HFF-Myc (cell line): ENCODE data around the gene ACAD10.

Experiments
- DNase-seq: peaks from one replicate; pipeline ENCODE4 v3.0.0-alpha.2; 2011; ENCODE audit warnings: low read depth; ENCODE audit errors: extremely low read depth
- H3K4me3 ChIP-seq: replicated peaks from 2 replicates; pipeline ENCODE4 v1.5.1; 2011; ENCODE audit warnings: low read depth, mild to moderate bottlenecking, control low read depth, low read length
- CTCF ChIP-seq: IDR thresholded peaks from 2 replicates; pipeline ENCODE4 v1.5.1; 2012; ENCODE audit warnings: mild to moderate bottlenecking, low read depth, low read length, control low read depth; ENCODE audit errors: missing control alignments

ACAD10 gene

GRCh38 chr12:111685811-111686573 is at the start of gene ACAD10, which contains the start of gene BRAP:
TSS of gene ACAD10 (plus strand) at chr12:111686053. CDS start at chr12:111692710, 6,657 bp downstream.
TSS of gene BRAP (minus strand) at chr12:111685956. CDS start at chr12:111685792, 164 bp downstream.
- peak within 1 kb of the TSS; percentile 71 for H3K4me3 ChIP-seq
- peak; percentile 81 for DNase-seq
- no peak for TF ChIP-seq CTCF

DNA sequence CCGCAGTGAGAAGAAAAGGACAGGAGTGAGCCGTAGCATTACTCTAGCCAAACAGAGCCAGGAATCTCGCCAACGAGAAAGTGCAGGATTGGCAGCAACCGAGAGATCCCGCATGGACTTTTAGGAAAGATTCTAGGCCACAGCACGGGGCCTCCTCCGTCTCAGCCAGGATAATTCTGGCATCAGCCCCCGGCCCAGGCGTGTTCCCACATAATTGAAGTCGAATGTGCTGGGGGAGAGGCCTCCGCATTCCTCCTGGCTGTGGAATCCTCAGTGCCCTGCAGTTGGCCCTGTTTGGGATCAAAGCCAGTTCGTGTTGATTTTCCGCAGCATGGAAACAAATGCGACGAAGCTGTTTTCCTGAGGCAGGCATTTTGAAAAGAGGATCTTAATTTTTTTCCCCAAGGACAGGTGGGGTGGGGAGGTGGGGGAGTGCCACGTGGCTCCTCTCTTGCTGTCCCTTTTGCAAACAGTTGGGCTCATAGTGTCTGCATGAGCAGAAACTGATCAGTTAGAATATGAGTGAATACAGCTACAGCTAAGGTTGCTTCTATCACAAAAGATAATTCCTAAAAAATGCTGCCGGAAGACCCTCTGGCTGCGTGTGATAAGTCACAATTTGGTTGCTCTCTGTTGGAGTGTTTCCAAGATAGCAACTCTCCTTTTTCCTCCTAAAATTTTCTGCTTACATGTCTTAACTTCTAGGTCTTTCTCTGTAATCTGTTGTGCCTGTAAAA is 49.5 kb upstream of the ACAD10 start:
- TF ChIP-seq CTCF = no peak
- DNase-seq = peak; percentile 61
- no peak overlapping the region for H3K4me3 ChIP-seq

GRCh38 chr12:111638556-111638955 is 47.3 kb upstream of the ACAD10 start:
- no peak for TF ChIP-seq CTCF
- no peak overlapping the region for H3K4me3 ChIP-seq
- DNase-seq = no peak

- no peak for DNase-seq
- no peak for TF ChIP-seq CTCF
- H3K4me3 ChIP-seq = no peak overlapping the region
These were observed 45.3 kb upstream of the ACAD10 start for GRCh38 chr12:111640506-111640905.

DNA sequence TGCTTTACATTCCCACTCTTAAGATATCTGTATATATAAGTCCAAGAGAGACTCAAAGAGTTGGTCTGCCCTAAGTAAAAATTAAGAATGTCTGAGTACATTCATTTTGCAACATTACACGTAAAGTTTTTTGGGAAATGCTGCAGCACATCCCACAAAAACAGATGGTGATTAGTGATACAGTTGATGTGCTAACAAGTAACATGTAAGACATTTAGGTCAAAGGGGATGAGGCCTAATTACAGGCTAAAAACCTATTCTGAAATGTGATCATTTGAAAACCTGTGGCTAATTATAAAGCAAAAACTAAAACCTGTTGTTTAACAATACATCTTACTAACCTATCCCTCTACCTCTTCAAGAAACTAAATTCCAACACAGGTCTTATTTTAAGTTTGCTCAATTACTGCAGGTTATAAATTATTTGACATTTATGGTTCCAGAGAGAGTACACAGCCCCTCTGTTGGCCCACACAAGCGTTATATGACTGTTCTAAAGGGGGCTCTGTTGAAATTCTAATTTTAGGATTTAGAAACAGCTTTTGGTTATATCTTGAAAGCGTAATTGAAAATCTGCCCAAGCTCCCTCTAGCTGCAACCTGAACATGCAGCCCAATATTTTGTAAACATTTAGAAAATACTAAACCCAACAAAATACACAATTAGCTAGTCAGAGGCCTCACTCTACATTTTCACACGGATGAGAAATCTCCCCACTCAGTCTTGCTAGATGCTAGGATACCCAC is 43.0 kb upstream of the ACAD10 start:
- H3K4me3 ChIP-seq = no peak overlapping the region
- DNase-seq = no peak
- no peak for TF ChIP-seq CTCF

- no peak for TF ChIP-seq CTCF
These were observed 42.4 kb upstream of the ACAD10 start for GRCh38 chr12:111643427-111643826.

More at GRCh38 chr12:111643427-111643826, 42.4 kb upstream of the ACAD10 start:
- no peak for DNase-seq
- no peak overlapping the region for H3K4me3 ChIP-seq
